HG02759 (cell line): Measurements from ENCODE around the gene DNMT1.
"Not testable (repeated sequence)": the region's sequence is repeated elsewhere in the genome, so short reads cannot be mapped to it uniquely, and the experiment has no call there.

Source experiments
- ATAC-seq: cut with Tn5 transposase; IDR thresholded peaks from one replicate; pipeline ENCODE4 v1.9.1; 2021; ENCODE audit warnings: mild to moderate bottlenecking, moderate library complexity; ENCODE audit not compliant: unreplicated experiment

Gene DNMT1

DNA sequence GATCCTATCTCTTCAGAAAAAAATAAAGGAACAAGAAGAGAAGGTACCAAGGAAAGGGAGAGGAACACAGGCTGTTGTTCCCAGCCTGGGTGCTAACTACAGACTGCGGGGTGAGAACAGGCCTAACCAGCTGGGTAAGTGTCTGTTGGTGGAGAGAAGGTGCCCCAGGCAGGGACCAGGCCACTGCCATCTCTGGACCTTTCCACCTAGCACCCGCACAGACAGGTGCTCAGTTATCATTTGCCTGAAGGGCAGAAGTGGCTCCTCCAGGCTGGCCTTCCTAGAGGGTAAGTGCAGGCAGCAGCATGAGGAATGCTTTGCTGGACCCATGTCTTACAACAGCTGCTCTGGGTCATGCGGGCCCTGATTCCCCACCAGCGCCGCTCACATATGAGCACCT is 10.1 kb downstream of the DNMT1 start:
- no peak for ATAC-seq

DNA sequence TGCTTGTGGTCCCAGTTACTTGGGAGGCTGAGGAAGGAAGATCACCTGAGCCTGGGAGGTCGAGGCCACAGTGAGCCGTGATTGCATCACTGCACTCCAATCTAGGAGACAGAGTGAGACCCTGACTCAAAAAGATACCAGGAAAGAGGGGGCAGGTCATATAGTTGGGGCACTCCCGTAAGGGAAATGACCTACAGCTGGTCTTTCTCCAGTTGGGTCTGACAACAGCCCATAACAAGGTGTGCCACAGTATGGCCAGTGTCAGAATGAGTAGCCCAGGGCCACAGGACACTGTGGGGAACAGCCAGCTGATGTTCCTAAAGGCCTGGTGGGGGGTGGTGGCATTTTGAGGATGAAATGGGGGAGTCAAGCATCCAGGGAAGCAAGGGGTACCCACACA is 10.8 kb downstream of the DNMT1 start:
- no peak for ATAC-seq

DNA sequence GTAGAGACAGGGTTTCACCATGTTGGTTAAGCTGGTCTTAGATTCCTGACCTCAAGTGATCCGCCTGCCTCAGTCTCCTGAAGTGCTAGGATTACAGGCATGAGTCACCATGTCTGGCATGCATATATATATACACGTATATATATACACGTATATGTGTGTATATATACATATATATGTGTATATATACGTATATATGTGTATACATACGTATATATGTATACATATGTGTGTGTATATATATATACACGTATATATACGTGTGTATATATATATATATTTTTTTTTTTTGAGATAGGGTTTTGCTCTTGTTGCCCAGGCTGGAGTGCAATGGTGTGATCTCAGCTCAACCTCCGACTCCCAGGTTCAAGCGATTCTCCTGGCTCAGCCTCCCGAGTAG is 11.9 kb downstream of the DNMT1 start:
- ATAC-seq: no peak

DNA sequence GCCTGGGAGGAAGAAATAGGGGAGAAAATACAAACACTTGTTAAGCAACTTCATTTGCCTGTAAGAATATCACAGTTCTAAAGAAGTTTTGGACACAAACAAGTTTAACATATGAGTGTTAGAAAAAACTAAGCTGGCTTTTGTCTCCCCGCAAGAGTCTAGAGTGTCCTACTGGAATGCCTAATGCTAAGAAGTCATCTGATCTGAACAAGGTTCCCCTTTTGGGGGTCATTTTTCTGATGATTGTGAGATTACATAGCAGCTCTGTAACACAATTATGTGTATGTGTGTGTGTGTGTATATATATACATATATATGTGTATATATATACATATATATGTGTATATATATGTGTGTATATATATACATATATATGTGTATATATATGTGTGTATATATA is 12.7 kb downstream of the DNMT1 start:
- no peak for ATAC-seq

DNA sequence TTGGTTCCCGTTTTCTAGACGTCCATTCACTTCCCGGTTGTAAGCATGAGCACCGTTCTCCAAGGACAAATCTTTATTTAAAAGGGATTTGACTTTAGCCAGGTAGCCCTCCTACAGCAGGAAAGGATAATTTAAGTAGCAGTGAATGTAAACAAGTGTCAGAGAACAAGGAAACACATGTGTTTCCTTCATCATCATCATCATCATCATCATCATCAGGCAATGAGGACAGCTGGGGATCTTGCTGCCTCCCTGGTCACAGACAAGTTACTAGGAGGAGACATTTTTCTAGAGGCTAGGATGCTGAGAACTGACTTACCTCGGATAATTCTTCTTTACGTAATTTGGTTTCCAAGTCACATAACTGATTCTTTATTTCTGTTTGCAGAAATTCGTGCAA is 14.3 kb downstream of the DNMT1 start:
- no peak for ATAC-seq

DNA sequence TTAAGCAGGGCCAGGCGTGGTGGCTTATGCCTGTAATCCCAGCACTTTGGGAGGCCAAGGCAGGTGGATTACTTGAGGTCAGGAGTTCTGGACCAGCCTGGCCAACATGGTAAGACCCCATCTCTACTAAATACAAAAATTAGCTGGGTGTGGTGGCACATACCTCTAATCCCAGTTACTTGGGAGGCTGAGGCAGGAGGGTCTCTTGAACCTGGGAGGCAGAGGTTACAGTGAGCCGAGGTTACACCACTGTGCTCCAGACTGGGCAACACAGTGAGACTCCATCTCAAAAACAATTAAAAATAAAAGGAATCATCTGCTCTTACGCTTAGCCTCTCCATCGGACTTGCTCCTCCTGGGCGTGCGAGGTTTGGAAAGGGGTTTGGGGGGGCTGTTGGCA is 14.7 kb downstream of the DNMT1 start:
- ATAC-seq: not testable (repeated sequence)

DNA sequence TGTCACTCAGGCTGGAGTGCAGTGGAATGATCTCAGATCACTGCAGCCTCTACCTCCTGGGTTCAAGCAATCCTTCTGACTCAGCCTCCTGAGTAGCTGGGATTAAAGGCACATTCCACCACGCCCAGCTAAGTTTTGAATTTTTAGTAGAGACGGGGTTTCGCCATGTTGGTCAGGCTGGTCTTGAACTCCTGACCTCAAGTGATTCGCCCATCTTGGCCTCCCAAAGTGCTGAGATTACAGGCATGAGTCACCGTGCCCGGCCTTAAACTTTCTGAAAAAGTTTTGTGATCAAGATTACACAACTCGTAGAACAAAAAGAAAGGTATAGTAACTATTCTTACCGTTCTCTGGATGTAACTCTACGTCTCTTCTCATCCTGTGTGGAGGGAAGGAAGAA is 21.2 kb downstream of the DNMT1 start:
- ATAC-seq: no peak

DNA sequence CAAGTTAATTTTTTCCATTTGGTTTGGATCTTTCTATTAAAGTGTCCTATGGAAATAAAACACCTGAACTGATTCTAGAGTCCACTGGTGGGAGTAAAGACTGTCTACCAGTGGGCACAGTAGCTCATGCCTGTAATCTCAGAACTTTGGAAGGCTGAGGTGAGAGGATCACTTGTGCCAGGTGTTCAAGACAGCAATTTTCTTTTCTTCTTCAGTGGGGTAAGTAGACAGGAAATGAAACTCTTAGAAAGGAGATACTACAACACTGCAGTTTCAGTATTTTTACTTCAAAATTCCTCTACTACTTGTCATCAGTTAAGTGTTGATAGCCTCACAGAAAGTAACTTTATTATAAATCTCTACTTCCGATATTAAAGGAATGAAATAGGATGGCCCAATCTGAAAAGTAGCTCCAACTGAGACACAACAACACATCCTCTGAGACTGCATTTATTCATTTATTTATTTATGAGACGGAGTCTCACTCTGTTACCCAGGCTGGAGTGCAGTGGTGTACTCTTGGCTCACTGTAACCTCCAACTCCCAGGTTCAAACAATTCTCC is 26.3 kb downstream of the DNMT1 start:
- ATAC-seq: no peak

DNA sequence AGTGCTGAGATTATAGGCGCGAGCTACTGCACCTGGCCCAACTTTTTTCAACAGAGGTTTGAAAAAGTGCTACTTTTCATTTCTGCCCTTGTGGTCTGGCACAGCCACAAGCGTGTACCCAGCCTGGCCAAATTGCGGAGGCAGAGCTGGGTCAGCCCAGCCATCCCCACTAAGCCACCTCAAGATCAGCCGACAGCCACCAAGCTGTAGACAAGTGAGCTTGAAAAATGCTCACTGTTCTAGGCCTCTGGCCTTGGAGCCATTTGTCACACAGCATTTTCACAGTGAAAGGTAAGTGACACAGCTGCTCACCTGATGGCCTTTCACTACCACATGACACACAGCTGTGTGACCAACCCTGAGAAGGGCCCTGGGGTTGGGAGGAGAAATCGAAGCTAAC is 27.3 kb downstream of the DNMT1 start:
- no peak for ATAC-seq

DNA sequence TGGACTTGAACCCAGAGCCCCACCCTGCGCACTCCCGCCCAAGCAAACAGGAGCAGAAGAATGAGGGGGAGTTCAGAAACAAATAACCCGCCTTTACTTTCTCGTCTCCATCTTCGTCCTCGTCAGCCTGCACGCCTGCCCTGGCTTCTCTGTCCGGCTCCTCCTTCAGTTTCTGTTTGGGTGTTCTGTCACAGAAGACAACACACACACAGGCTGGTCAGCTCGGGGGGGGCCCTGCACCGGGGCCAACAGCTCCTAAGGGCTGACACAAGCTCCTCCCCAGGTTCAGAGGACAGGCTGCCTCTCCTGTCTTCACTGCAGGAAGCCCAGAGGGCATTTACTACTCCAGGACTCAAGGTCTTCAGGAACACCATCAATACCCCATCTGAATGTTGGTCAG is 28.3 kb downstream of the DNMT1 start:
- not testable (repeated sequence) for ATAC-seq

DNA sequence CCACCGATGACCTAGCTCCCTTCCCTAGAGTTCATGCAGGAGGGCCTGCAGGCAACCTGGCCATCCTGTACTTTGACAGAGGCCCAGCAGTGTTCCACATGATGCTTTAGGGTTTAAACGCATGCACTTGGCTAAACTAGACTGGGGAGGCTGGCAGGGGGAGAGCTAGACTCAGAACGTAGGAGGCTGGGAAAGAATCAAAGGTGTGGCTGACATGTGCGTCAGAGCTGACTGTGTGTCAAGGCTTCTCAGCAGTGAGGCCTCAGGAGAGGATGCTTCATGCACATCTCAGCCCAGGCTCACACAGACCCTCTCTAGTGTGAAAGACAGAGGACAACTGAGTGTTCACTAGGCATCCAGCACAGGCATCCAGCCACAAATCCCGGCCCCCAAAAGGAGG is 28.7 kb downstream of the DNMT1 start:
- no peak for ATAC-seq

DNA sequence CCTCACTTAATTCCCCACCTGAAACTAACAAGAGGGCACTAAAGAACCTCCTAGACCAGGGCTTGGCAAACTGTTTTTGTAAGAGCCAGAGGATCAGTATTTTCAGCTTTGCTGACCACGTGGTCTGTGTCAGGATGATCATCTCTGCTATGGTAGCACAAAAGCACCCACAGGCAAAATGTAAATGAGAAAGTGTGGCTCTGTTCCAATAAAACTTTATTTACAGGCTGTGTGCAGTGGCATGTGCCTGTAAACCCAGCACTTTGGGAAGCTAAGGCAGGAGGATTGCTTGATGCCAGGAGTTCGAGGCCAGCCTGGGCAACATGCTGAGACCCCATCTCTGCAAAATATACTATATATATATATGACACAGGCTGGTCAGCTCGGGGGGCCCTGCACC is 31.2 kb downstream of the DNMT1 start:
- no peak for ATAC-seq

DNA sequence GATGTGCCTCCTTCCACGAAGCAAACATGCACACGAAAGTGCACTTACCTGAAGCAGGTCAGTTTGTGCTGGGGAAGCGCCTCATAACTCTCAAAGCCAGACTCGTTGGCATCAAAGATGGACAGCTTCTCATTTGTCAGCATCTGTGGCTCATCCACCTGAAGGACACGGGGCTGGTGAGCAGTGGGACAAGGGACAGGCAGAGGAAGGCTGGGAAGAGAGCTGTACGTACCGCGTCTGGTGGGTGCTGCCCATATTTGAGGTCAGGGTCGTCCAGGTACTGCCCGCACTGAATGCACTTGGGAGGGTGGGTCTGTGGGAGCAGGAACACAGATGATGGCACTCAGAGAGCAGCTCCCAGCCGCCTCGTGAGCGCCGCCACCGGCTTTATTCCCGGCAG is 35.1 kb downstream of the DNMT1 start:
- ATAC-seq: no peak

DNA sequence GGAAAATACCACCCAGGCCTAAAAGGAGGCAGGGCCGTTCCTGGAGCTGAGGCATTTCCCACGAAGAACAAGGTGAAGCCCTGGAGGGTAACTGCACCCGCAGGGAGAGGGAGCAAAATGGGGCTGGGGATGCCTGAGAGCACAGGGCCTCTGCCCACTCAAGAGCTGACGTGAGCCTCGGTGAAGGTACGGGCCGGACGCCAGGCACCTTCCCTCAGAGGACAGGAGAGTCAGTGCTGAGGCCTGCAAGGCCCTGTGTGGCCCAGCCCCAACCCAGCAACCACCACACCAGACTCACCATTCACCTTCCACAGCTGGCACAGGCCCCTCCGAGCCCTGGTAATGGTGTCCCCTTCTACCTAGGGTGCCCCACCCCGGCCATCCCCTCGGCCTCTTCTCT is 36.3 kb downstream of the DNMT1 start:
- no peak for ATAC-seq

DNA sequence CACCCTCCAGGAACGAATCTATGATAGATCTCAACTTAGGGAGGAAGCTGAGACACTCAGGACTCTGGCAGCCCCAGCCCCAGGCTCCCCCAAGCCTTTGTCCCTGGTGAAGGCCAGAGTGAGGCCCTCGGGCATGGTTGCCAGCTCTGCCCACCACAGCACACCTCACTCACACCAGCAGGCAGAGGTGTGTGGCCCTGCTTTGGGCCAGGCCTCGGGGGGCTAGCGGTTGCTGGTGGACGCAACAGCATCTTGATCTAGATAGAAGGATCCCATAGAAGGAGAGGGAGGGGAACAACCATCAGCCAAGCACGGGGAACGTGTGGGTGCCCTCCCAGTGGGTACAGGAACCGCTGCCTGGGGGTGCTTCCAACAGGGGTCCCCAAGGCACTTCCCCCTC is 36.7 kb downstream of the DNMT1 start:
- no peak for ATAC-seq

DNA sequence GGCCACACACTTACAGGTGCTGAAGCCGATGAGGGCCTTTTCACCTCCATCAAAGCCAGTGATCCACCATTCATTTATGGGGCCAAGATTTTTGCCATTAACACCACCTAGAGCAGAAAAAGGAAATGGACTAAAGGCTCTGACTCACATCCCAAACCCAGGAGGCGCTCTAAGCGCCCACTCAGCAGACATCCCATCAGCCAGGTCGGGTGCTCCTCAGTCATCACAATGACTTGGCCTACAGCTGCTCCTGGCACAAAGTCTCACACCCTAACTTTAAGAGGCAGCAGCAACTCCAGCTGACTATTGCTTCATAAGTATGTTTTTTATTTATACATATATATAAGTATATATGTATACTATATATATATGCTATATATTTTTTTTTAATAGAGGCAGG is 38.9 kb downstream of the DNMT1 start:
- no peak for ATAC-seq

DNA sequence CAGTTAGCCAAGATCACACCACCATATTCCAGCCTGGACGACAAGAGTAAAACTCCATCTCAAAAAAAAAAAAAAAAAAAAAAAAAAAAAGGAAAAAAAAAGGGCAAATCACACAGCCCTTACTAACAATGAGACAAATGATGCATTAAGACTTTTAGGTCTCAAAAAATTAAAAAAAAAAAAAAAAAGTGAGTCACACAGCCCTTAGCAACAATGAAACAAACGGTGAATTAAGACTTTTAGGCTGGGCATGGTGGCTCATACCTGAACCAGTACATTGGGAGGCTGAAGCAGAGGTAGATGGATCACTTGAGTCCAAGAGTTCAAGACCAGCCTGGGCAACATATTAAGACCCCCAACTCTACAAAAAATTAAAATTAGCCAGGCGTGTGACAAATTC is 42.7 kb downstream of the DNMT1 start:
- ATAC-seq: no peak

DNA sequence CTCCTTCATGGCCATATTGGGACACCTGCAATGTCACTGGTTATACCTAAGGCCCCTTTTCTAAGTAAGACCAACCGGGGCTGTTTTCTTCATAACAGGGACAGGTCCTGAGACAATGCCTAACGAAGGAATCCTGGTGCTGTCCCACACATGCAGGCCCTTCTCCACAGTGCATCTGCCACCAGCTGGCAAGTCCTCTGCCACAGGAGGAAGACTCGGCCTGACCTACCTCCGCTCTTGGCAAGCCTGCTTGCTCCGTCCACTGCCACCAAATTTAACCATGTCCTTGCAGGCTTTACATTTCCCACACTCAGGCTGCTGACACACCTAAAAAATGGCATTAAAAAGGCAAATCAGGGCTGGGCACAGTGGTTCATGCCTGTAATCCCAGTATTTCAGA is 43.2 kb downstream of the DNMT1 start:
- no peak for ATAC-seq

DNA sequence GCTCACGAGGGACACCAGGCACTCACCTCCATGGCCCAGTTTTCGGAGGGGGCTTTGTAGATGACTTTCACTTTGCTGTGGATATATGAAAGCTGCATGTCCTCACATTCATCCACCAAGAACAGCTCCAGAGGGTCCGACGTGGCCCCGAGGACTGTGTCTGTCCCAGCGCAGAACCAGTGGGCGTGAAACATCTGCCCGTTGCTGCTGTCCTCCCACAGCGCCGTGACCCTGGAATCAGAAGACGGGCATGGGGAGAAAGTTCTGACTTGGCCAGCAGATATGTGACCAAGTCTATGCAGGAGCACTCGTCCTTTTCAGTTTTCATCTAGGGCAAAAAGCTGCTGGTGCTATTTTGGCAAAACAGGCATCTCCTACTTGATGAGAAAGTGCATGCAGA is 45.3 kb downstream of the DNMT1 start:
- ATAC-seq: no peak

DNA sequence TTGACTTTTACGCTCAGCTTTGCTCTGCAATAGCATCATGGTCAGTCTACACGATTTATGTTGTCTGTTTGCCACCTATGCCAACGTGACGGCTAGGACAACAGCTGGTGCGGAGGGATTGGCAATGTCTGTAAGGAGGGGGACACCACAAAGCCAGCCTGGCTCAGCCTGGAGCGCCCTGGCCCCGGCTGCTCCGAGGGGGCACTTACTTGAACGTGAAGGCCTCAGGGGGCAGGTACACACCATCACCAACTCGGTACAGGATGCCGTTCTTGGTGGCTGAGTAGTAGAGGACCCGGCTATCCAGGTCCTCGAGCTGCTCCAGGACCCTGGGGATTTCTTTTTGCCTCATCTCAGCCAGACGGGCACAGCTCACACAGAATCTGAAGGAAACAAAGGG is 48.6 kb downstream of the DNMT1 start:
- no peak for ATAC-seq

DNA sequence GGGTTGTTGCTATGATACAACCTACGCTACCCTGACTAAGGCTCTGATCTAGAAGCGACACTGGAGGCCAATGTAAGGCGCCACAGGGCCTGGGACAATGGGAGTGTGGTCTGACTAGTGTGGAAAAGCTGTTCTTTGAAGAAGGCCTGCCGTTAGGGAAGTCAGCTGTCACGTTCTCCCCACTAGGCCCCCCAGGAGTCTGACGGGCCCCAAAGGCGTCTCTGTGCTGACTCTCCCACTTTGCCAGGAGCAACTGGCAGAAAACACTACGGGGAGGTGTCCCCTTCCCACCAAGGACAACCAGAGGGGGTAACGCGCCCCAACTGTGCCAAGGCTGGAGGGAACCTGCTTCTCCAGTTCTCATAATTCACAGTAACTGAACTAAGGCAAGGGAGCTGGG is 49.7 kb downstream of the DNMT1 start:
- no peak for ATAC-seq

DNA sequence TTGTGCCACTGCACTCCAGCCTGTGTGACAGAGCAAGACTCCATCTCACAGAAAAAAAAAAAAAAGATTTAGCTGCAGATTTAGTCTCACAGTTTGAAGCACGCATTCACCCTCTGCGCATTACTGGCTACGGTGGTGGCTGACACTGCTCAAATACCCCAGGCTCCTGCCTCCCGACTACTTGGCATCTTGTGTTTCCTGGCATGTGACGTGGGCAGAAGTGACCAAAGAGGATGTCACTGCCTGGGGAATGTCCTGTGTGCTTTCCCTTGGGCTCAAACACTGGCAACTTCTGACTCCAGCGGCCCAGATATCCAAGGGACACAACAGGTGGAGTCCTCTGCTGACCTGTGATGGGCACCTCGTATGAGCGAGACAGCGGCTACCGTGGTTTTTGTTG is 50.4 kb downstream of the DNMT1 start:
- ATAC-seq: no peak

DNA sequence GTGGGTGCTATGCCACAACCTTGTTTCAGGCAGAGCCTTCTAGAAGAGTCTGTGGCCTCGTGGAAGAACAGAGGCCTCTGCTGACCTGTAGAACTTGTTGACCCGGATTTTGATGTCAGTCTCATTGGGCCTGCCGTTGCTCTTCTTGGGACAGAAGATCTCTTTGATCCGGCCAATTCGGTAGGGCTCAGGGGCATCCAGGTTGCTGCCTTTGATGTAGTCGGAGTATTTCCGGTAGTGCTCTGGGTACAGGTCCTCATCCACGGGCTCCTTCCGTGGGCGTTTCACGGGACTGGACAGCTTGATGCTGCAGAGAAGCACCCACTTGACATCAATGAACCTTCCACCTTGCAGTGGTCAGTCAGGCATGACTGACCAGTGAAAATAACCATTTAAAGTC is 51.1 kb downstream of the DNMT1 start:
- no peak for ATAC-seq
